GM13976 (cell line): ENCODE data around the gene KIF16B.

Source experiments
- DNase-seq: peaks from one replicate; pipeline ENCODE4 v3.0.0; 2012; ENCODE audit warnings: low spot score
- CTCF ChIP-seq: IDR thresholded peaks from 2 replicates; pipeline ENCODE4 v1.5.1; 2012; ENCODE audit warnings: borderline replicate concordance, mild to moderate bottlenecking; ENCODE audit not compliant: insufficient read depth; ENCODE audit errors: extremely low read depth, missing control alignments, control extremely low read depth
- in situ Hi-C: fragments of 300-500 bp; cut with MboI; formaldehyde crosslinking; loops from one replicate; pipeline ENCODE4 v1.12.0; 2022; ENCODE audit warnings: low sequenced_read_pairs, mixed read lengths, inconsistent platforms; ENCODE audit not compliant: unreplicated experiment

KIF16B gene

GRCh38 chr20:16472045-16472872, 101.0 kb downstream of the KIF16B start:
- TF ChIP-seq CTCF, result no peak
- in situ Hi-C loops, result no loop called here
- no peak for DNase-seq

DNA sequence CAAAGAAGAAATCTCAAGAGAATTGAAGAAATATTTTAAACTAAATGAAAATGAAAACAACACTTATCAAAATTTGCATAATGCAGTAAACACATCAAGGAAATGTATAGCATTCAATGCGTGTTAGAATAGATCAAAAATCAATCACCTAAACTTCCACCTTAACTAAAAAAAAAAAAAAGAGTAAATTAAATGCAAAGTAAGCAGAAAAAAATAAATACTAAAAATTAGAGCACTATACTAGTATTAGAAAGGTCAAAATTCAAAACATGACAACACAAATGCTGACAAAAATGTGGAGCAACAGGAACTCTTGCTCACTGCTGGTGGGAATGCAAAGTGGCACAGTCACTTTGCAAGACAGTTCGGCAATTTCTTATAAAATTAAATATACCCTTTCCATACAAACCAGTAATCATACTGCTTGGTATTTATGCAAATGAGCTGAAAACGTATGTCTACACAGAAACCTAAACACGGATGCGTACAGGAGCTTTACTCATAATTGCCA, 103.8 kb downstream of the KIF16B start:
- no peak for TF ChIP-seq CTCF
- in situ Hi-C loops, result no loop called here
- DNase-seq, result no peak

- in situ Hi-C loops, result no loop called here
- DNase-seq, result no peak
- no peak for TF ChIP-seq CTCF
Measured at GRCh38 chr20:16462711-16463110, 110.5 kb downstream of the KIF16B start.

DNA sequence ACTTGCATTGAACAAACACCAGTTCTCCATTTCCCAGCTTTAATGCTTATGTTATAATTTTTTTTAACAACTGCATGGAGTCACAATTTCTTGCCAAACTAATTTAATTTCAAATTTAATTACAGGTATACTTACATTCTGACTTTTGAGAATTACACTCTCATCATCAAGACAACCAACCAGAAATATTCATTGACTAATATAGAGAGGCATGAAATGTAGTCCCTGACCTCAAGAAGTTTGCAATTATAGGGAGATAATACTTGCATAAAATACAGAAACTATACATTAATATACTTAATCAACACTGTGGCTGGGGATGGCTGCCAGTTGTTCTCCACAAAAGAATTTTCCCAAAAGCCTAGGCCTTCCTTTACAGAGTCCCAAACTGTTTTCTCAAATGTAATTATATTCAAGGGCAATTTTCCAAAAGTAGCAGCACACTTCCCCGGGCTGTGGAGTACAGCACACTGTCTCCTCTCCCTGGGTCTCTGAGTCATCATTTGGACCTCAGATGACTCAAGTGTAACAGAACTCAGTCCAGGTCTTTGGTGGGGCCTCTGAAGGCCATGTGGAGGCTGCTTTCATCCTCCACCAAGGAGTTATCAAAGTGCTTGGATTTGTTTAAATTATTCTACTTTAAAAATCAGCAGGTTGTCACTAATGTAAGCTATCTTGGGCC, 114.1 kb downstream of the KIF16B start:
- in situ Hi-C loops, result no loop called here
- no peak for DNase-seq

GRCh38 chr20:16457514-16457913, 115.7 kb downstream of the KIF16B start:
- TF ChIP-seq CTCF, result no peak
- DNase-seq, result no peak
- in situ Hi-C loops, result no loop called here

More for the DNA sequence above, 114.1 kb downstream of the KIF16B start:
- no peak for TF ChIP-seq CTCF

GRCh38 chr20:16455324-16455723, 117.9 kb downstream of the KIF16B start:
- TF ChIP-seq CTCF, result no peak
- DNase-seq, result no peak
- in situ Hi-C loops, result no loop called here
